Heart right ventricle (tissue), 16 donors: ENCODE results near the gene SMIM5. TPM values are rescaled to one million over a fixed set of nuclear protein-coding genes. Genes with fewer than 3 reads are reported as not detected.

Experiments used
- ATAC-seq, 8 donors: fragments of 200-7000 bp; cut with Tn5 transposase; one replicate each; pipeline ENCODE4 v1.9.1; 2020; ENCODE audit warnings: mild to moderate bottlenecking in 8 of 8, moderate library complexity in 8 of 8, moderate number of reproducible peaks in 1 of 8
- DNase-seq, 2 donors: peaks; one replicate each; pipeline ENCODE4 v3.0.0-alpha.2; 2020
- H3K27ac ChIP-seq, 10 donors: fragments of 200-600 bp; sonication (generic) in 2 of 10; one replicate each; pipeline versions ENCODE4 v1.5.0 to v1.8.0; 2020 to 2022; ENCODE audit warnings: mild to moderate bottlenecking in 3 of 10
- H3K27me3 ChIP-seq, 7 donors: fragments of 200-600 bp; one replicate each; pipeline ENCODE4 v1.8.0; 2021 to 2022; ENCODE audit warnings: mild to moderate bottlenecking in 2 of 7
- H3K36me3 ChIP-seq, 9 donors: fragments of 200-600 bp; sonication (generic) in 1 of 9; one replicate each; pipeline versions ENCODE4 v1.5.0 to v1.8.0; 2020 to 2022; ENCODE audit warnings: mild to moderate bottlenecking in 2 of 9
- H3K4me1 ChIP-seq, 9 donors: fragments of 200-600 bp; sonication (generic) in 1 of 9; one replicate each; pipeline versions ENCODE4 v1.5.0 to v1.8.0; 2020 to 2022; ENCODE audit warnings: mild to moderate bottlenecking in 4 of 9
- H3K4me3 ChIP-seq, 10 donors: fragments of 200-600 bp; sonication (generic) in 2 of 10; one replicate each; pipeline versions ENCODE4 v1.5.0 to v1.8.0; 2020 to 2022; ENCODE audit warnings: mild to moderate bottlenecking in 7 of 10, moderate library complexity in 2 of 10
- H3K9me3 ChIP-seq, 11 donors: fragments of 200-600 bp in 10 of 11; sonication (generic) in 2 of 11; one replicate each; pipeline versions ENCODE4 v1.5.0 to v1.8.0; 2013 to 2022; ENCODE audit warnings: mild to moderate bottlenecking in 2 of 11, control low read depth in 1 of 11, moderate library complexity in 1 of 11
- WGBS, 2 donors: extraction: QIAGEN DNeasy Blood & Tissue Kit; methylation state at CpG; one replicate each; pipeline ENCODE4 v1.1.7; 2013; ENCODE audit warnings: inconsistent platforms in 1 of 2; 5-methylcytosine and 5-hydroxymethylcytosine counted together
- intact Hi-C, 10 donors: fragments of 100-400 bp; cut with DNase I; formaldehyde crosslinking; loops; one replicate each; pipeline versions ENCODE4 v1.11.1 to v1.14.2; 2022
- polyA plus RNA-seq, 2 donors: library from polyadenylated mRNA; stranded (reverse); fragments of 200-250 nt; gene quantifications; one replicate each; pipeline ENCODE4 v1.2.3, GENCODE V29; 2013
- total RNA-seq, 10 donors: library from RNA; stranded (reverse); fragmentation: NEBNext Ultra II Directional in 3 of 10; extraction: Animal tissue kit (Norgen Biotek cat#: 25700) in 3 of 10; gene quantifications; one replicate each; pipeline versions ENCODE4 v1.2.1 to v1.2.4, GENCODE V29; 2021 to 2023
- TF ChIP-seq, protein P1 (sequence below), 9 donors: fragments of 200-600 bp; sonication (generic) in 2 of 9; IDR thresholded peaks; one replicate each; pipeline versions ENCODE4 v1.5.0 to v1.8.0; 2021 to 2022; ENCODE audit warnings: antibody characterized with exemption in 9 of 9, mild to moderate bottlenecking in 5 of 9, moderate library complexity in 1 of 9
- donor health status: Arrhythmogenic right ventricular cardiomyopathy.
- donor health status: ischemic (EF 13 %, LVEDD 7.1; RV severe dilation, severe dysfunction).
- donor health status: healthy with polysubstance abuse.
- donor health status: DM: no; HTN: yes; CAD: no.
- donor health status: DM: no; HTN: no; CAD: no.
- donor health status: ischemic (EF 25% LVEDD 6.9; RV normal size, moderate dysfunction).
- donor health status: ischemic (EF 25% LVEDD 5.7; RV mildly dilated, moderate dysfunction).
- donor health status: healthy.
- donor health status: DM: yes; HTN: yes; CAD: no.
- donor health status: Ischemic cardiomyopathy.
- donor health status: ischemic (EF 35%, LVEDD 5.7; RV mildly dilated, moderate dysfunction).
- donor health status: nonischemic (EF 11% LVEDD 7.7; RV severe dilation, severe dysfunction).
- donor health status: DM: yes; HTN: yes; CAD: no.
- donor health status: PGD.
- donor health status: ischemic (EF 29% LVEDD 5.4; RV normal size, mild dysfunction).
- donor health status: nonischemic (EF 23%, LVEDD 6.1; RV moderate dilation, normal function).

The SMIM5 gene
- total and polyA plus RNA-seq, 12 donors, result 1.9 to 19.2 (median 6.5) TPM

DNA sequence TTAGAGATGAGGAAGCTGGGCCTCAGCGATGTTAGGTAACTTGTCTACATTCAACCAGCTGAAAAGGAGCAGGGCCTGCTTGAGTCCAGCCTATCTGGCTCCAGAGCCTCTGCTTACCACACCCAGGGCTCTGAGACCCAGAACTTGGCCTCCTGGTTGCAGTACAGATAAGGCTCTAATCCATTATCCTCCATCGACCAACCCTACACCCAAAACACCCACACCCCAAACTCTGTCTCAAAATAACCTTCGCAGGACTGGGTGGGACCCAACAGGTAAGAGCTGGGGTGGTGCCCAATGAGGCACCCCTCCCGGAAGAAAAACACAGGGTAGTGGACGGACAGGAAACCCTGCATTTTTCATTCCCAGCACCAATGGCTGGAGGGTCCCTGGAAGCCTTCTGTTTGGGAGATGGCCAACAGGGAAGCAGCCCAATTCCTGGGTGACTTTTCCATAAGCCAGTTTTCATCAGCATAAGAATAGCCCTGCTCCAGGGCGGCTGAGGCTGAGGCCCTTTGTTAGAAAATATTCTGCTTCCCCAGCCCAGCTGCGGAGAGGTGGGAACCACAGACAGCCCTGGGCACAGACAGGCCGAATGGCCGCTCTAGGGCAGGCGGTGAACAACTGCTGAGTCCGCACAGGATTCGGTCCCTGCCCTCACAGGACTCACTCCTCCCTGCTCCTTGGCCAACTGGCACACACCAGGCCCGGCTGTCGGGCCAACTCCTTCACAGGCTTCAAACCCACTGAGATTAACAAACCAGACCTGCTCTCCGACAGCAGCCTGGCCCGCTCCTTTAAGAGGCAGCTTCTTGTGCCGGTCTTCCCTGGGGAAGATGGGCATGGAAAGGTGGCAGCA, 9.8 kb downstream of the SMIM5 start:
- Histone ChIP-seq H3K9me3 (no peaks in the 10 kb centered on the region), H3K36me3 (peaks cover 0 to 66% (median 0%) of the 10 kb centered on the region in 9 donors), H3K4me3 (no peak overlapping the region), H3K27me3 (no peaks in the 10 kb centered on the region), H3K27ac (peak overlapping the region in 5 of 10 donors; percentile 8 to 67 (median 19)), H3K4me1 (peaks cover 0 to 48% (median 27%) of the 10 kb centered on the region in 9 donors)
- intact Hi-C loops, result no loop called here
- WGBS, 2 donors, result 77 to 81% methylated on average over 17 of the region's 17 CpGs
- DNase-seq (no peak), ATAC-seq (peak in 2 of 8 donors; percentile 24 to 27)
- TF ChIP-seq, protein P1, sequence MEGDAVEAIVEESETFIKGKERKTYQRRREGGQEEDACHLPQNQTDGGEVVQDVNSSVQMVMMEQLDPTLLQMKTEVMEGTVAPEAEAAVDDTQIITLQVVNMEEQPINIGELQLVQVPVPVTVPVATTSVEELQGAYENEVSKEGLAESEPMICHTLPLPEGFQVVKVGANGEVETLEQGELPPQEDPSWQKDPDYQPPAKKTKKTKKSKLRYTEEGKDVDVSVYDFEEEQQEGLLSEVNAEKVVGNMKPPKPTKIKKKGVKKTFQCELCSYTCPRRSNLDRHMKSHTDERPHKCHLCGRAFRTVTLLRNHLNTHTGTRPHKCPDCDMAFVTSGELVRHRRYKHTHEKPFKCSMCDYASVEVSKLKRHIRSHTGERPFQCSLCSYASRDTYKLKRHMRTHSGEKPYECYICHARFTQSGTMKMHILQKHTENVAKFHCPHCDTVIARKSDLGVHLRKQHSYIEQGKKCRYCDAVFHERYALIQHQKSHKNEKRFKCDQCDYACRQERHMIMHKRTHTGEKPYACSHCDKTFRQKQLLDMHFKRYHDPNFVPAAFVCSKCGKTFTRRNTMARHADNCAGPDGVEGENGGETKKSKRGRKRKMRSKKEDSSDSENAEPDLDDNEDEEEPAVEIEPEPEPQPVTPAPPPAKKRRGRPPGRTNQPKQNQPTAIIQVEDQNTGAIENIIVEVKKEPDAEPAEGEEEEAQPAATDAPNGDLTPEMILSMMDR (IDR thresholded peaks at IDR 0.05), result no peak

DNA sequence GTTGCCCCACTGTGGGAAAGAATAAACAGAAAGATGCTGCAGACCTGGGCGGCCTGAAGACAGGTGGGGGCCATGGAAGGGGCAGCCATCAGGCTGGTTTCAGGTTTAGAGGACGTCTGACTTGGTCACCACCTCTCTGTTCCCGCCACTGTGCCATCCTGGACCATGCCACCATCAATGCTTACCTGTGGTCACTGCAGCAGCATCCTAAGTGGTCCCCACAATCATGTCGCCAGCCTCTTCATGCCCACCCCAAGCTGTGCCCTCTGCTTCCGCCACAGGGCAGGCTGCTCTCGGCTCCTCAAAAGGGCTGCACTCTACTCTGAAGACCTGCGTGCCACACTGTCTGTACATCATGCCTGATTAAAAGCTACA, 10.4 kb downstream of the SMIM5 start:
- Histone ChIP-seq H3K27me3 (no peaks in the 10 kb centered on the region), H3K36me3 (peaks cover 0 to 70% (median under 1%) of the 10 kb centered on the region in 9 donors), H3K4me1 (peaks cover 0 to 43% (median 27%) of the 10 kb centered on the region in 9 donors), H3K27ac (peak overlapping the region in 2 of 10 donors; percentile 19 to 67), H3K4me3 (no peak overlapping the region), H3K9me3 (no peaks in the 10 kb centered on the region)
- TF ChIP-seq, protein P1 (IDR thresholded peaks at IDR 0.05), result no peak
- ATAC-seq (no peak), DNase-seq (no peak)
- 93 to 95% methylated on average over 7 of the region's 7 CpGs for WGBS, 2 donors
- intact Hi-C loops, result no loop called here

DNA sequence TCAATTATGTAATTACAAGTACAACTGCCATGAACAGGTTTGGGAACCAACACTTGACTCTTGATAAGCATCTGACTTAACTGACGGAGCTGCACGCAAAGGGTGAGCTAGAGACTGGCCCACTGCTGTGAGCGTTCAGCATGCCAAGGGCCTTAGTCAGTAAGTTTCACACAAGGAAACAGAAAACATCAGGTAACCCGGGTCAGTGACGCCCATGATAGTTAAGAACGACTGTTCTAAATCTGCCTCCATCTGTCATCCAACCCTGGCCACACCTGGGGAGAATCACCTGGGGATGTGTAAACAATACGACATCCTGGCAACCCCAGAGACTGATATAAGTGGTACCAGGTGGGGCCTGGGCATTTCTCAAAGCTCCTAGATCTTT, 12.3 kb downstream of the SMIM5 start:
- Histone ChIP-seq H3K27me3 (no peaks in the 10 kb centered on the region), H3K36me3 (peaks cover 0 to 72% (median 12%) of the 10 kb centered on the region in 9 donors), H3K4me3 (no peak overlapping the region), H3K4me1 (peaks cover 0 to 28% (median 16%) of the 10 kb centered on the region in 9 donors), H3K27ac (no peak overlapping the region), H3K9me3 (no peaks in the 10 kb centered on the region)
- intact Hi-C loops, result no loop called here
- TF ChIP-seq, protein P1 (IDR thresholded peaks at IDR 0.05), result no peak
- ATAC-seq (no peak), DNase-seq (no peak)
- WGBS, 2 donors, result 82 to 83% methylated on average over 7 of the region's 7 CpGs

DNA sequence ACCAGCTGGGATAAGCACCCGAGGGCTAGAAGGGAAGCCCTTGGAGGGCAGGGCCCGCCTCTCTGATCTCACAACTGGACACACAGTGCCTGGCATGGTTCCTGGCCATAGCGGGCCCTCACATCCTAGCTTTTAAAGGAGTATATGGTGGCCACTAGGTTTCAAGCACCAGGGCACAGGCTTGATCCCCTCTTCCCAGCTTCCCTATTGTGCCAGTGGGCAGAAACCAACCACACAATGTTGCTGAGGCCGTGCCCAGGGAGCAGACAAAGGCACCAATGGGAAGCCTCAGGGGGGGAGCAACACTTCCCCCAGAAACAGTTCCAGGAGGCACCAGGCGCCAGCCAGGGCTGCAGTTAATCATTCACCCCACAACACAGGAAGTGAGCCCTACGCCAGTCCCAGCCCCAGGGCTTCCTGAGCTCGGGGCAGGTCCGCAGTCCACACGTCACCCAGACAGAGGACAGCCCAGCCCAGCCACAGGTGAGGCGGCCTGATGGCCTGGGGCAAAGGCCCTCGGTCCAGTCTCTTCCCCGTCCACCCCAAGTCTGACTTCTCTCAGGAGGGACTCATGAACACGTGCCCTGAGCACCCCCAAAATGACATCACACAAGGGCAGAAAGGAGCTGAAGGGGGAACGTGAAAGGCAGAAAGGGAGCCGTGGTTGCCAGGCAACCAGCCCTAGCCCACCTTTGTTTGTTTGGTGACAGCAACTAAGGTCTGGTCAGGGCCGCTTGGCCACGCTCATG, 12.8 kb downstream of the SMIM5 start:
- WGBS, 2 donors, result 86% methylated on average over 17 of the region's 17 CpGs
- H3K36me3 ChIP-seq, result peaks cover 0 to 77% (median 17%) of the 10 kb centered on the region in 9 donors

More for the DNA sequence above, 12.8 kb downstream of the SMIM5 start:
- TF ChIP-seq, protein P1 (IDR thresholded peaks at IDR 0.05), result no peak
- DNase-seq (no peak), ATAC-seq (peak in 1 of 8 donors; percentile 30)
- no peak overlapping the region for H3K4me3 ChIP-seq
- intact Hi-C loops, result no loop called here
- H3K9me3 ChIP-seq, result no peaks in the 10 kb centered on the region
- H3K4me1 ChIP-seq, result peaks cover 0 to 24% (median 15%) of the 10 kb centered on the region in 9 donors
- H3K27ac ChIP-seq, result no peak overlapping the region
- H3K27me3 ChIP-seq, result no peaks in the 10 kb centered on the region
